Fibroblast of villous mesenchyme (primary cell): ENCODE results near the gene RHOA. TPM values are rescaled to one million over a fixed set of nuclear protein-coding genes. Genes with fewer than 3 reads are reported as not detected.
"Not testable (repeated sequence)": the region's sequence is repeated elsewhere in the genome, so short reads cannot be mapped to it uniquely, and the experiment has no call there.

Source experiments
- DNase-seq: peaks from one replicate; pipeline ENCODE4 v3.0.0-alpha.2; 2010; ENCODE audit warnings: low read depth
- H3K4me3 ChIP-seq: 2 replicates; pipeline ENCODE4 v1.5.1; 2011; ENCODE audit warnings: low read depth, mild to moderate bottlenecking, low read length
- total RNA-seq: library from RNA; depleted of rRNA; stranded (reverse); fragments of >200 nt; gene quantifications from 2 replicates; pipeline ENCODE4 v1.2.3, GENCODE V29; 2012
- TF ChIP-seq, protein P1 (sequence below): IDR thresholded peaks from 2 replicates; pipeline ENCODE4 v1.5.1; 2012; ENCODE audit warnings: low read depth, mild to moderate bottlenecking, low read length; ENCODE audit not compliant: insufficient read depth

Gene RHOA
- total RNA-seq, 1 donor, result 626 TPM

DNA sequence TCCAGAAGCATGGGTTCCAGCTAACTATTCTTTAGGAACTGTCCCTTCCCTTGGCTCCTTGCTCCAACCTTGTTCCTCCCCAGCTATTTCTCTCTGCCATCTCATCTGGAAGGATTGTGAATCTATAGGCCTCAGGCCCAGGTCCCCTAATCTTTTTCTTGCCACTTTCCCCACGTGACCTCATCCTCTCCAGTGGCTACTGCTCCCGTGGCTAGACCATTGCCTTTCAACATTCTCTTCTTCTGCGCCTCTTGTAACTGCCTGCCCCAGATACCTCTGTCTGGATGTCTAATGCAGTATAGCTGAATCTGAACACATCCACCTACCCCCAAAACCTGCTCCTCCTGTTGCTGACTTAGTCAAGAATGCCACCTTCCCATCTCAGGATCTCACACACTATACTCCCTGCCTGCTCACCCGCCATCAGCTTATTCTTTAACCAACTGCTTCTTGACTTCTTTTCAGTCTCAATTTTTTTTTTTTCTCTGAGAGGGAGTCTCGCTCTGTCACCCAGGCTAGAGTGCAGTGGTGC lies 58.8 kb downstream of the RHOA start:
- DNase-seq, result no peak
- no peak overlapping the region for H3K4me3 ChIP-seq
- TF ChIP-seq, protein P1, sequence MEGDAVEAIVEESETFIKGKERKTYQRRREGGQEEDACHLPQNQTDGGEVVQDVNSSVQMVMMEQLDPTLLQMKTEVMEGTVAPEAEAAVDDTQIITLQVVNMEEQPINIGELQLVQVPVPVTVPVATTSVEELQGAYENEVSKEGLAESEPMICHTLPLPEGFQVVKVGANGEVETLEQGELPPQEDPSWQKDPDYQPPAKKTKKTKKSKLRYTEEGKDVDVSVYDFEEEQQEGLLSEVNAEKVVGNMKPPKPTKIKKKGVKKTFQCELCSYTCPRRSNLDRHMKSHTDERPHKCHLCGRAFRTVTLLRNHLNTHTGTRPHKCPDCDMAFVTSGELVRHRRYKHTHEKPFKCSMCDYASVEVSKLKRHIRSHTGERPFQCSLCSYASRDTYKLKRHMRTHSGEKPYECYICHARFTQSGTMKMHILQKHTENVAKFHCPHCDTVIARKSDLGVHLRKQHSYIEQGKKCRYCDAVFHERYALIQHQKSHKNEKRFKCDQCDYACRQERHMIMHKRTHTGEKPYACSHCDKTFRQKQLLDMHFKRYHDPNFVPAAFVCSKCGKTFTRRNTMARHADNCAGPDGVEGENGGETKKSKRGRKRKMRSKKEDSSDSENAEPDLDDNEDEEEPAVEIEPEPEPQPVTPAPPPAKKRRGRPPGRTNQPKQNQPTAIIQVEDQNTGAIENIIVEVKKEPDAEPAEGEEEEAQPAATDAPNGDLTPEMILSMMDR, result no peak

- no peak for DNase-seq
- H3K4me3 ChIP-seq, result no peak overlapping the region
- TF ChIP-seq, protein P1, result no peak
Observed at GRCh38 chr3:49352281-49352680, 59.5 kb downstream of the RHOA start.

DNA sequence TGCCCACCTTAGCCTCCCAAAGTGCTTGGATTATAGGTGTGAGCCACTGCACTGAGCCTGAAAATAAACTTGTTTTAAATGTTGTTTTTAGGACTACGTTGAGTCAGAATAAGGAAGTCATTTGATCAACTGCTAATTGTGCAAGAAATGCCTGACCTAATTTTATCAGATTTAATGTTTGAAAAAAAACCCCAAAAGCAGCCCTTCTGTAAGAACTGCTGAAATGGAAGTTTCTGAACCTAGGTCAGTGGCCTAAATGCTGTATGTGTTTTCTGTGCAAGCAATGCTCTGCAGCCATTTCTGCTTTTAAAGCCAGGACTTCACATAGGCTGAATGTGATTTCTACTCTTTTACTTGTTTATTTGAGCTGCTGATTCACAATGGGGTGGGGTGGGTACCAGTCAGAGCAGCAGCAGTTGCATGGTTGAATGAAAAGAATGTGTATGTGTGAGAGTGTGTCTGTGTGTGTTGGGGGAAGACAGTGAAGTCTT lies 60.2 kb downstream of the RHOA start:
- TF ChIP-seq, protein P1, result no peak
- no peak overlapping the region for H3K4me3 ChIP-seq
- peak; percentile 86 for DNase-seq

DNA sequence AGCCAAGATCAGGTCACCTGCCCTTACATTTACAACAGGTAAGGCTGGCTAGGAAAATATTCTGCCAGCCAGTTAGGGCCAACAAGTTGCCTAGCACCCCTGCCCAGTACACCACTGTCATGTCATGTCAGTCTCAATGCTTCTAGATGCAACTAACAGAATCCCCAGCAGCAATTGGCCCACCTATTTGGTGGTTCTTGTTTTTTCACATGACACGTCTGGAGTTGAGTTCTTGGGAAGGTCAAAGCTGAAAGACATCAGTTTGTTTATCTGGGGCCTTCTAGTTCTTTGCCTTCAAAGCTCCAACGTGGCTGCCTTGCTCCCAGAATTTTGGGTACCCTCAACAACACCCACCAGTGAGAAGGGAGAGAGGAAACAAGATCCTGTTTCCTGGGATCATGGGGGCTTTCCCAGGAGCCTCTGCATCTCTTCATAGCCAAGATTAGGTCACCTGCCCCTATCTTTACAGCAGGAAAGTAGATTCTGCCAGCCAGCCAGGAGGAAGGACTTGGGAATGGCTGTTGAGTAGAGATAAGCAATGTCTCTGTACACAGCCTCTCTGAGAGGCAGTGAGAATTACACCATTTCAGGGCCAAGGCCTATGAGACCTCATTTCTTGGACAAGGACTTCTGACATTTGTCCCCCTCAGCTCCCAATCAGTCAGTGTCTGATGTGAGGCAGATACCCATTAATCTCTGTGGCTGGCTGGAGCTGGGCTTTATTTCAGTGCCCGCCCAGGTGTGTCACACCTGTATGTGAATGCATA lies 62.2 kb downstream of the RHOA start:
- TF ChIP-seq, protein P1, result no peak
- DNase-seq, result no peak
- H3K4me3 ChIP-seq, result no peak overlapping the region

GRCh38 chr3:49348361-49348760 lies 63.4 kb downstream of the RHOA start:
- H3K4me3 ChIP-seq, DNase-seq: not testable (repeated sequence)

GRCh38 chr3:49346797-49347251 lies 65.0 kb downstream of the RHOA start:
- TF ChIP-seq, protein P1, result no peak
- DNase-seq, result no peak
- H3K4me3 ChIP-seq, result no peak overlapping the region

- TF ChIP-seq, protein P1, result no peak
- no peak for DNase-seq
- no peak overlapping the region for H3K4me3 ChIP-seq
Observed at GRCh38 chr3:49343163-49343562, 68.6 kb downstream of the RHOA start.
